Endothelial cell of hepatic sinusoid (primary cell): Measurements from ENCODE around the gene DES.

ENCODE experiments used
- in situ Hi-C: cut with HindIII; loops from 2 replicates; pipeline ENCODE4 v1.10.0; 2017; ENCODE audit warnings: low sequenced_read_pairs

DES gene

DNA sequence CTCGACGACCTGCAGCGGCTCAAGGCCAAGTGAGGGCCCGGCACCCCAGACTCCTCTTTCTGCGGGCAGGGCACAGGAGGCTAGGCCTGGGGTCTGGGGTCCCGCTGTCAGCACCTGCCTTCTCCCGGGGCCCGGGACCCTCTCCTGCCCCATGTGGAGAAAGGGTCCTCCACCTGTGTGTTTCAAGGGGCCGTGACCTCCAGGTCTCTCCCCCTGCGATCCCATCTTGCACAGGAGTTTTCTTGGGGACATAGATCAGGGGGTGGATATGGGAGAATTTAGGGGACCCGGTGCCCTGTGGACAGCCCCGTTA lies 791 bp downstream of the DES start:
- in situ Hi-C loops = no loop called here

DNA sequence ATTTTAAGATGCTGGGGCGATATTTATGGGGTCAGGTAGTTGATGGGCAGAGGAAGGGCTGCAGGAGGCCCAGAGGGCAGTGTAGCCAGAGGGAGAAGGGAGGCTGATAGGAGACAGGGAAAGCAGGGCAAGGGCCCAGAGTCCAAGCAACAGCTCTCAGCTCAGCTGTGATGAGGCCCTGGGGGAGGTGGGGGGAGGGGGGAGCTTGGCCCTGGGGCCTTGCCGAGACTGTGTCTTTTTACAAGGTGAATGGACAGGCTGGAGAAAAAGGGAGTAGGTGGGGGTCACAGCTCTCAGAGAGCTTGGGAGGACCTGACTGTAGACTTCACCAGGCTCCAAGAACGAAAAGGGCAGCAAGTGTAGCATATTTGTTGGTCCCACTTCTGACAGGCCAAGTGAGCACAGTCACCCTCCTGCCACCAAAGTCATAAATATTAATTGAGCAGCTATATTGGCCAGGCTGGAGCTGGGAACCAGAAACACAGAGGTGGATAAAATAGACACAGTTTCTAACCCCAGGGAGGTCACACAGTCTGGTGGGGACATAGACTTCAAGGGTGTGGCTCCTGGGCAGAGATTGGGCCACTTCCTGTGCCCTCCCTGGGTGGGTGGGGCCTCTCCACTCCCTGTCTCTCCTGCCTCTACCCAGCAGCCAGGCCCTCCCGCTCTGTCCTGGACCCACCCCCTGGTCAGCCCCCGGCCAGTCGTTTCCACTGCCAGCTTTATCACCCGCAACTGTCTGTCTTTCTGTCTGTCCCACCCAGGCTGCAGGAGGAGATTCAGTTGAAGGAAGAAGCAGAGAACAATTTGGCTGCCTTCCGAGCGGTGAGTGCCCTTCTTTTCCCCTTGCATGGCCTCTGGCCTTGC lies 1.4 kb downstream of the DES start:
- in situ Hi-C loops = no loop called here

DNA sequence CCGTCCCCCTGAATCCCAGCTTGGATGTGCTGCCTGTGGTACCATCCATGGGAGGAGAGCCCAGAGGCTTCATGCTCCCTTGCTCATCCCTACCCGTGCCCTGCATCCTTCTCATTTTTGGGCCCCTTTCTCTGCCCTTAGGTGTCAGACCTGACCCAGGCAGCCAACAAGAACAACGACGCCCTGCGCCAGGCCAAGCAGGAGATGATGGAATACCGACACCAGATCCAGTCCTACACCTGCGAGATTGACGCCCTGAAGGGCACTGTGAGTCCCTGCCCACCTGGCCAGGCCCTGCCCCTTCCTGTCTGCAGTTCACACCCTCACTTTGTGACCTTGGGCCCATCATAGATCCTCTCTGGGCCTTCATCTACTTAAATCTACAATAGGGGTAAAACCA lies 2.5 kb downstream of the DES start:
- in situ Hi-C loops = no loop called here

DNA sequence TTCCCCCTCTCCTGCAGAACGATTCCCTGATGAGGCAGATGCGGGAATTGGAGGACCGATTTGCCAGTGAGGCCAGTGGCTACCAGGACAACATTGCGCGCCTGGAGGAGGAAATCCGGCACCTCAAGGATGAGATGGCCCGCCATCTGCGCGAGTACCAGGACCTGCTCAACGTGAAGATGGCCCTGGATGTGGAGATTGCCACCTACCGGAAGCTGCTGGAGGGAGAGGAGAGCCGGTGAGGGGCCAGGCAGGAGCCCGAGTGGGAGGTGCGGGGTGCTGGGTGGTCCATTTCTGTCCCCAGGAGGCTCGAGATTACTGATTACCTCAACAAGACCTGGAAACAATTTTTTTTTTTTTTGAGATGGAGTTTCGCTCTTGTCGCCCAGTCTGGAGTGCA lies 3.1 kb downstream of the DES start:
- in situ Hi-C loops = no loop called here

DNA sequence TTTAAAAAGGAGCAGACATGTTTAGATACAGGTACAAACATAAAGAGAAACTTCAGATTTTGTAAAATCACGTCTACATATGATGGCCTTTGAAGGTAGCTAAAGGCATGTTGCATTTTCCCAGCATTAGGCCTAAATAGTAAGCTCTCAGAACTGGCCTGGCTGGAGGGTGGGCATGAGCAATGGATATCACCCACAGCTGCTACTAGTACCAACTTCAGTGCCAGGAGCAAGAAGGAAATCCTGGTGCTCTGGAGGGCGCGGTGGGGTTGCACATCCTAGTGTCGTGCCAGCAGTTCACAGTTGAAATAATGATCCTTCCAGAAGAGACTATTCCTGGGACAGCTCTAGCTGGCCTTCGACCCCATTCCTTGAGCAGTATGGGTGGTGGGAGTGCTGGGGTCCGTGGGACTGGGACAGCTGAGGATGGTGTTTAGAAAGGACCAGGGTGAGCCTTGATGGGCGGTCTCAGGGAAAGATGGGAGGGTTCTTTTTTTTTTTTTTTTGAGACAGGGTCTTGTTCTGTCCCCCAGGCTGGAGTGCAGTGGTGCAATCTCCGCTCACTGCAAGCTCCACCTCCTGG lies 4.9 kb downstream of the DES start:
- in situ Hi-C loops = no loop called here

DNA sequence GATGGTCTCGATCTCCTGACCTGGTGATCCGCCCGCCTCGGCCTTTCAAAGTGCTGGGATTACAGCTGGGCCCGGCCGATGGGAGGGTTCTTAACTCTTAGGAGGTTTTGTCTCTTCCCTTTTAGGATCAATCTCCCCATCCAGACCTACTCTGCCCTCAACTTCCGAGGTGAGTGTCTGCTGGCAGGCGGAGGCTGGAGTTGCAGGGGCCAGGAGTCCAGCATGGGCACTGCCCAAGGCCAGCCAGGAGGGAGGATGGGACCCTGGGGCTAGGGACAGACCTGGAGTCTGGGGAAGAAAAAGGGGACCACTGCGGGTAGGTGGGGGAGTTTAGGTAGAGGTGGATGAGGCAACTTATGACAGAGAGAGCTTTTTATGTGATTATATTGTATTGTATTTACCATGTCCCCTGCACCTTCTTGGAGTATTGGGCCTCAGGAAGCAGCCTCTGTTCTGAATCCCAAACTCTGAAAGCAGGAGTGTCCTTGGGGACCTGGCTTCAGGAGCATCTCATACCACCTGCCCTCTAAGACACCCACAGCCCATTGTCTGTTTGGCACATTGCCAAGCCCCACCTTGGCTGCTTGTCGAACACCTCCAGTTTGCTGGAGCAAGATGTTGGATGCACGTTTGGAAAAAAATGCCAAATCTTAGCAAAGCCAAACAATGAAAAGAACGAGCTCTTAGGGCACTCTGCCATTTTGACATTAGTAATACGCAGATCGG lies 5.6 kb downstream of the DES start:
- in situ Hi-C loops = no loop called here

DNA sequence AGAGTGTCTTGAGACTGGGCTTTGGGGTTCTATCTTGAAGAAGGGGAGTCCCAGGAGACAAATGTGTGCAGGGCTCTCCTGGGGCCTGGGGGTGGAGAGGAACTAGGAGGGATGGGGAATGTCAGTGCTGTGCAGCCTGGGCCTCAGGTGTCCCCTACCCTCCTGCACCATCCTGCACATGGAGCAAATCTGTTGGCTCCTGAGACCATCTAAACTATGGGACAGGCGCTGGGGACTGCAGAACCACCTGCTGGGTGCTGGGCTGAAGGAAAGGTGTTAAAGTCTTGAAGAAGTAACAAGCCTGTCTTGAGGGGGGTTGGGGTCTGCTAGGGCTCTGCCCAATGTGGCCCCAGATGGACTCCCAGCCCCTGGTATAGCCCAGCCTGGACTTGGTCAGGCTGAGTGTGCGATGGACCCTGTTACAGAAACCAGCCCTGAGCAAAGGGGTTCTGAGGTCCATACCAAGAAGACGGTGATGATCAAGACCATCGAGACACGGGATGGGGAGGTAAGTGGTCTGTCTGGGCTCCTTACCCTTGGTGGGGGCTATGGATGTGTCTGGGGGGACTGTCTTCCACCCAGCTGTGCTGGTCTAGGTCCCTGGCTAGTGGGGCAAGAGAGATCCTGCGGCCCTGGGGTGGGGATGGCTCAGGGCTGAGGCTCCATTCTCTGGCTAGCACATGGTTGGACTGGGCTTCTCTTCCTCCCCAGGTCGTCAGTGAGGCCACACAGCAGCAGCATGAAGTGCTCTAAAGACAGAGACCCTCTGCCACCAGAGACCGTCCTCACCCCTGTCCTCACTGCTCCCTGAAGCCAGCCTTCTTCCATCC lies 7.3 kb downstream of the DES start:
- in situ Hi-C loops = no loop called here

DNA sequence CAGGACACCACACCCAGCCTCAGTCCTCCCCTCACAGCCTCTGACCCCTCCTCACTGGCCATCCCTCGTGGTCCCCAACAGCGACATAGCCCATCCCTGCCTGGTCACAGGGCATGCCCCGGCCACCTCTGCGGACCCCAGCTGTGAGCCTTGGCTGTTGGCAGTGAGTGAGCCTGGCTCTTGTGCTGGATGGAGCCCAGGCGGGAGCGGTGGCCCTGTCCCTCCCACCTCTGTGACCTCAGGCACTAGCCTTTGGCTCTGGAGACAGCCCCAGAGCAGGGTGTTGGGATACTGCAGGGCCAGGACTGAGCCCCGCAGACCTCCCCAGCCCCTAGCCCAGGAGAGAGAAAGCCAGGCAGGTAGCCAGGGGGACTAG lies 7.9 kb downstream of the DES start:
- in situ Hi-C loops = no loop called here

DNA sequence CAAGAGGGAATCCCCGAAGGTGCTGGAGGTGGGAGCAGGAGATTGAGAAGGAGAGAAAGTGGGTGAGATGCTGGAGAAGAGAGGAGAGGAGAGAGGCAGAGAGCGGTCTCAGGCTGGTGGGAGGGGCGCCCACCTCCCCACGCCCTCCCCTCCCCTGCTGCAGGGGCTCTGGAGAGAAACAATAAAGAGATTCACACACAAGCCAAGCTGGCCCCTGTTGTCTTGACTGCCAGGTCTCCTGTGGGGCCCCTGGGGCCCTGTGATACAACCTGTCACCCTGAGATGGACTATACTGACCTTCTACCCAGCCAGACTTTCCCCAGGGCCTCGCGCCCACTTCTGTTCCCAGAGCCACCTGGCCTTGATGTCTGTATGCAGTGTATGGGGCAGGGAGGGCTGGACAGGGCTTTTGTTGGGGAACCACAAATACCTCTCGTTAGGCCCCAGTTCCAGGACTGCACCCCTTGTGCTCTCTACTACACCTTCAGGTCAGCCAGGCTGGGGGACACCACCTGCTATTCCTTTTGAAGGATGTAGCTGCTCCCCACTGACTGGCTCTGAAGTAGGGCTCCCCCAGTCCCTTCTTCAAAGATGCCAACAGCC lies 8.5 kb downstream of the DES start:
- in situ Hi-C loops = no loop called here

DNA sequence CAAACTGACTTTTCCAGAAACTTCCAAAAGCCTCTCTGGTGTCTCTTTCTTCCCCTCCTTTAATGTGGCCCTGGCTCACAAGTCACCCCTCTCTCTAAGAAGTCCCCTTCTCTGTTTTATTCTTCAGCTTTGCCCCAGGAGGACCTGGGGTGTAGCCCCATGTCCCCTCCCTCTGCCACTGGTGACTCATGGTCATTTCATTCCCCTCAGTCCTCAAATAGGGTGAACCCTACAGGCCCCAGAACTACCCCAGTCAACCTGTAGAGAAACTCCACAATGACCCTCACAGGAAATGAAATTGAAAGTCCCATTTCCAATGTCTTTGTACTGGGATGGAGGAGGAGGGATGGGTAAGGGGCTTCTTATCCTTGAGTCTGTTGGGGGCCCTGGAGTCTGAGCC lies 10.3 kb downstream of the DES start:
- in situ Hi-C loops = no loop called here

DNA sequence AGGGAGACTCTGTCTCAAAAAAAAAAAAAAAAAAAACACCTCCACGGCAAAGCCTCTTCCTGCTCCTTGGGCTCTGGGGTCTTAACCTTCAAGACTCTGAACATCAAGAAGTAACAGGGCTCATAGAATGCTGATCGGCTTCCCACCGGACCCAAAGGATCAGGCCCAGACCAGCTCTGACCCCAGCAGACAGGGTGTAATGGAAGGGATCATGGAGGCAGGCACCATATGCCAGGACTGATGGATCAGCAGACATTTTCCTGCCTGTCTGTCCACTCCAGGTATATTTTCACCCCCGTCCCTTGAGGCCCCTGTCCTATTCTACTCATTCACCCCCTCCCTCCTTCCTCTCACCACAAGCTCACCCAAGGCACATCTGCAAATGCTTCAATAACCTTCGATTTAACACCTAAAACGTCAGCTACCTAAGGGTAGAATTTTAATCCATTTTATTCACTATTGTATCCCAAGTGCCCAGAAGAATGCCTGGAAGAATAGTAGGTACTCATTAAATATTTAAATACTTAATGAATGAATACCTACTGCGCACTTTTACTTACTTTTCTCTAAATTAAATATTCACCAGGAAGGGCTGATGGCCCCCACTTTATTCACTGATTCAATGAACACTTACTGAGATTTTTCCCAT lies 11.9 kb downstream of the DES start:
- in situ Hi-C loops = no loop called here

DNA sequence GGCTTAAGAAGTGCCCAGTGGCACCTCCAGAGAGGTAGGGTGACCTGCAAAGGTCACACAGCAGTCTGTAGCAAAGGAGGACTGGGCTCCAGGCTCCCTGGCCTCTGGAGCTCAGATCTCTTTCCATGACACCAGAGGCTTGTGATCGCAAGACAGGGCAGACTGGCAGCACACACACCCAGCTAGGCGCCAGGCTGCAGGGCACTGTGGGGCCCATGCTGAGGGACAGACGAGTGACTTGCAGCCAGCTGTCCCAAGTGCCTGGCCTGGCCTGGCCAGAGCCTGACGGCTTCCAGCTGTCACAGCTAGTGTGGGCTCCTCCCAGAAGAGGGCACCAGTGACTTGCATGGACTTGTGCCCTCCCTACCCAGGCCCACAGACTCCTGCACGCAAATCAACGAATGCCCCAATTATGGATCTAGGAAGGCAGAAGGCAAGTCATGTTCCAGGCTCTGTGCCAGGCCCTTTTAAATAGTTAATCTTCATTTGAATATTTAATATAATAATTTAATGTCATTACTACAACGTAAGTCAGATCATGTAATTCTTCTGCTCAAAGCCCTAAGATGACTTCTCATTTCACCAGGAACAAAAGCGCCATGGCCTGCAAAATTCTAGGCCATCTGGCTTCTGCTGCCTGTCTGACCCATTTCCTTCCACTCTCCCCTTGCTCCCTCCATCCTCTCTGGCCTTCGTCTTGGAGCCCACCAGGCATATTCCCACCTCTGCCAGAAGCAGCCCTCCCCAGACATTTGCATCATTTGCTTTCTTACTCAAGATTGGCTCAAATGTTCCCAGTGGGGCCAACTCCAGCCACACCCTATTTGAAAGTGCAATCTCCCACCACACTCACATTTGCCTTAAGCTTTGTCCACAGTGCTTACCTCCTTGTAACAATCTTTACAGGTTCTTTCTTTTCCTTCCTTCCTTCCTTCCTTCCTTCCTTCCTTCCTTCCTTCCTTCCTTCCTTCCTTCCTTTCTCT lies 12.7 kb downstream of the DES start:
- in situ Hi-C loops = no loop called here

DNA sequence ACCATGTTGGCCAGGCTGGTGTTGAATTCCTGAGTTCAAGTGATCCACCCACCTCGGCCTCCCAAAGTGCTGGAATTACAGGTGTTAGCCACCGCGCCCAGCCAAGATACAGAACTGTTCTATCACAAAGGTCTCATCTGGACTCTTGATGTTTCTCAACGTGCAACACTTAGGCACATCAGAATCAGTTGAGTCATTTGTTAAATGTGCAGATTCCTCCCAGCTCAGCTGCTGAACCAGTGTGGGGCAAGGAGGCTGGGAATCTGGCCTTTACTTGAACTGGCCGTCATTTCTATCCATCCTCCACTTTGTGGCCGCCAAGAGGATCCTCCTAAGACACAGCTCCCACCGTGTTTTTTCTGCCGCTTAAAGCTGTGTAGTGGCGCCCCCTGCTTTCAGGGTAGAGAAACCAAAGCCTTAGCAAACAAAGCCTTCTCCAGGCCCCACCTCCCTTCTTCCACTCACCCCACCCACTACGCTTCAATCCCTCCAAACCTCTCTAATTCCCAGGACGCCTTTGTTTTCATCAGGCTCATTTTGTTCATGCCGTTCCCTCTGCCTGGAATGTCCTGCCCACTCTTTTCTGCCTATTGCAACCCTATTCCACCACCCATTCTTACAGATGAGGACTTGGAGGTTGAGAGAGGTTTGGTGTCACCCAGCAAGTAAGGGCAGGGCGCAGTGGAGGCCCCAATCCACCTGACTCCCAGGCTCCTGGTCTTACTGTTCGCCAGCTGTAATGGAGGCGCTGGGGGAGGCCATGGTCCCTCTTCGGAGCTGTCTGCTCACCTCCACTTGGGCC lies 15.7 kb downstream of the DES start:
- in situ Hi-C loops = no loop called here

DNA sequence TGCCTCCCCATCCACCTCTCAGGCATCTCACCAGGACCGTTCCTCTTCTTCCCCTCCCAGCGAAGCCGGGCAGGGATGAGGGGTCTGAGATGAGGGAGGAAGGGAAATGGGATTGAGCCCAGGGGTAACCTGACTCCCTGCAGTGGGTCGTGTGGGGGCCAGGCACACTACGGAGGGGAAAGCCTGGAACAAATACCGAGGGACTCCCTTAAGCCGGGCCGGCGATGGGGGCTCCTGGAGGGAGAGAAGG lies 16.2 kb downstream of the DES start:
- in situ Hi-C loops = no loop called here

DNA sequence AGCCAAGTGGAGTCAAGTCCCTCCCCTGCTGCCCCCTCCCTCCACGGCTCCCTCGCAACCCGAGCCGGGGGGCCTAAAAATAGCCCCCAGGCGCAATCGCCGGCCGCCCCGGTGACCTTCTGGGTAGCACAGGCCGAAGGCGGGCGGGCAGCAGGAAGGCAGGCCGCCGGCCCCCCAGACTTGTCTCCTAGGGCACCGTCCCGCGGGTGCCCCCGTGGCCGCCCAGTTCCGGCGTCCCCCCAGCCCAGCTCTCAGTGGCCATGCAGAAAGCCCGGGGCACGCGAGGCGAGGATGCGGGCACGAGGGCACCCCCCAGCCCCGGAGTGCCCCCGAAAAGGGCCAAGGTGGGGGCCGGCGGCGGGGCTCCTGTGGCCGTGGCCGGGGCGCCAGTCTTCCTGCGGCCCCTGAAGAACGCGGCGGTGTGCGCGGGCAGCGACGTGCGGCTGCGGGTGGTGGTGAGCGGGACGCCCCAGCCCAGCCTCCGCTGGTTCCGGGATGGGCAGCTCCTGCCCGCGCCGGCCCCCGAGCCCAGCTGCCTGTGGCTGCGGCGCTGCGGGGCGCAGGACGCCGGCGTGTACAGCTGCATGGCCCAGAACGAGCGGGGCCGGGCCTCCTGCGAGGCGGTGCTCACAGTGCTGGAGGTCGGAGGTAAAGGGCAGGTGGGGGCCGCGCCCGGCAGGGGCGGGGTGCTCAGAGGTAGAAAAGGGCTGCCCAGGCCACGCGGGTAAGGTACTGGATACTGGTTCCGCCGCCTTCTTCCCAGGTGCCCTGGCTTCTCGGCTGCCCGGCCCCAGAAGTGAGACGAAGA lies 16.7 kb downstream of the DES start, which contains the start of gene SPEG:
TSS of gene SPEG (plus strand) at position 126 of the 808 bp plus-strand sequence. CDS start at position 261, 135 bp downstream.
- in situ Hi-C loops = no loop called here

DNA sequence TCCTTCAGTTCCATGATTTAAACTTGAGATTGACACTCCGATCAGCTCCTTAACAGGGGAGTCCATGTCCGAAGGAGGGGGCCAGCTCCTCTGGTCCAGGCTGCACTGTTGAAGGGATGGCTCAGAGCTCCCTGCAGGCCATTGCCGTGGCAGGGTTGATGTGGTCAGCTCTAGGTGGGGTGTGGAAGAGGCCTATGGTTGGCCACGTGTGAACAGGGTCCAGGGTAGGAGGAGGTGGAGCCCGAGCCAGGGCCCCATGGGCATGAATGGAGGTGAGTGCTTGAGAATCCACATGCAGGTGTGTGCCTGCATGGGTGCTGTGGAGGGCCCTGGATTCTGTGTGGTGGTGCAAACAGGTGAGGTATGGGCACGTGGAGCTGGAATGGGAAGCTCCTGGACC lies 17.5 kb downstream of the DES start:
- in situ Hi-C loops = no loop called here

DNA sequence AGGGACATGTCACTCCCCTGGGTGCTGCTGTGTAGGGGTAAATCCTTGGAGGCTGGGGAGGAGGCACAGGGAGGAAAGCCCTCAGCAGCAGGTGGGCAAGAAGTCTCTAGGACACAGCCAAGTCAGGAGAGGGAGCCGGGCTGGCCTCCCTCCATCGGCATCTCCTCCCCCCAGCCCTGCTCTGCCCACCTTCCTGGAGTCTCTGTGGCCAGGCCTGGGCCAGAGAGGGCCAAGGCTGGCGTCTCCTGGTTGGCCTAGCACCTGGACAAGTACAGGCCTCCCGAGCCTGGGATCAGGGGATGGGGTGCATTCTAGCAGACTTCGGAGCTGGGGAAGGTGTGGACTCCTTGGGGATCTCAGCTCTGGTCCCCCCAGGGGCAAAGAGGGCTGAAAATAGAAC lies 18.3 kb downstream of the DES start:
- in situ Hi-C loops = no loop called here

DNA sequence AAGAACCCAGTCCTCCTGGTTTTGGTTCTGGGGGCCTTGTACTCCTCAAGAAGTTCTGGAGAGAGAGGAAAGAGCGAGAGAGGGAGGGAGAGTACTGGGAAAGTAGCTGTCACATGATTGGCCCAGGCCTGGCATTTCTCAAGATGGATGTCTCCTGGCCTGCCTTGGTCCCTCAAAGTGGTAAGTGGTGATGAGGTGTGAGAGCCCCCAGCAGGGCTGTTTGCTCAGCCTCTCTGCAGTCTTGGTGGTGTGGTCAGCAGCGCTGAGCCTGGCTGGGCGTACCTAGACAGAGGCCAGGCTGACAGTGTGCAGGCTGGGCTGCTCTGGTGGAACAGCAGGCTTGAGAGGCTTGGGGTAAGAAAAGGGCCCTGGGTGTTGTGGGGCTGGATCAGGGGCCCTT lies 19.0 kb downstream of the DES start:
- in situ Hi-C loops = no loop called here
